ENCODE results near the gene TBC1D32.

Gene TBC1D32

GRCh38 chr6:121330516-121330915 is 3.8 kb downstream of the TBC1D32 start:
- peak overlapping the region; percentile 29 for H2AFZ ChIP-seq (ENCODE audit: low read length)
- DNase-seq (ENCODE audit: low spot score) = no peak
- H3K27ac ChIP-seq (replicated peaks; ENCODE audit: low read length) = no peak overlapping the region
- WGBS, 2 donors (ENCODE audit: extremely low coverage in 2 of 2, insufficient read length in 2 of 2, insufficient replicate concordance in 1 of 2) = no CpG with 5 or more reads among the region's 2 CpGs
- H3K36me3 ChIP-seq (replicated peaks in 1 of 2; ENCODE audit: control insufficient read depth in 2 of 2, insufficient read depth in 2 of 2, low read length in 2 of 2) = peaks cover 0 to 3% of the 10 kb centered on the region in 2 donors
- H2AK5ac ChIP-seq (ENCODE audit: low read depth, low read length) = no peak overlapping the region
- H3K4me1 ChIP-seq (ENCODE audit: control insufficient read depth in 2 of 2, insufficient read depth in 1 of 2, low read depth in 1 of 2, low read length in 2 of 2) = peaks cover 0 to 3% of the 10 kb centered on the region in 2 donors
- no peak overlapping the region for H3K14ac ChIP-seq (ENCODE audit: low read length)
- H3K79me1 ChIP-seq (ENCODE audit: low read depth, low read length) = no peaks in the 10 kb centered on the region
- no peak overlapping the region for H2BK120ac ChIP-seq (ENCODE audit: low read depth, low read length)
- no peaks in the 10 kb centered on the region for H3K9me3 ChIP-seq (replicated peaks in 1 of 2; ENCODE audit: control insufficient read depth in 2 of 2, insufficient read depth in 1 of 2, low read depth in 1 of 2, low read length in 2 of 2)
- no peak overlapping the region for H3K9ac ChIP-seq (ENCODE audit: low read depth, low read length, poor library complexity)
- no peak overlapping the region for H2BK12ac ChIP-seq (ENCODE audit: low read length)
- H2BK5ac ChIP-seq (ENCODE audit: low read length) = no peak overlapping the region
- no peak overlapping the region for H4K8ac ChIP-seq (ENCODE audit: low read depth, low read length)
- no peak overlapping the region for H3K4ac ChIP-seq (ENCODE audit: low read length)
- H3K23ac ChIP-seq (ENCODE audit: low read depth, low read length, poor library complexity) = no peak overlapping the region
- H3K27me3 ChIP-seq (ENCODE audit: control insufficient read depth in 3 of 3, insufficient read depth in 3 of 3, low read depth in 1 of 3, low read length in 3 of 3) = no peaks in the 10 kb centered on the region
- no peak overlapping the region for H3K4me2 ChIP-seq (ENCODE audit: insufficient read depth, low read length, poor library complexity, severe bottlenecking)
- no peak overlapping the region for H2BK15ac ChIP-seq (ENCODE audit: low read length)
- no peak overlapping the region for H3K18ac ChIP-seq (ENCODE audit: low read length)
- no peak overlapping the region for H3K4me3 ChIP-seq (ENCODE audit: low read length in 2 of 2)
- no peak overlapping the region for H4K91ac ChIP-seq (ENCODE audit: low read depth, low read length, poor library complexity)

- H2AK5ac ChIP-seq (ENCODE audit: low read depth, low read length) = no peak overlapping the region
- no peak overlapping the region for H3K18ac ChIP-seq (ENCODE audit: low read length)
- no peak overlapping the region for H2BK12ac ChIP-seq (ENCODE audit: low read length)
- no peak overlapping the region for H3K27ac ChIP-seq (replicated peaks; ENCODE audit: low read length)
- H2AFZ ChIP-seq (ENCODE audit: low read length) = no peak overlapping the region
- H3K4me1 ChIP-seq (ENCODE audit: control insufficient read depth in 2 of 2, insufficient read depth in 1 of 2, low read depth in 1 of 2, low read length in 2 of 2) = no peaks in the 10 kb centered on the region
- H3K27me3 ChIP-seq (ENCODE audit: control insufficient read depth in 3 of 3, insufficient read depth in 3 of 3, low read depth in 1 of 3, low read length in 3 of 3) = no peaks in the 10 kb centered on the region
- no peak overlapping the region for H2BK120ac ChIP-seq (ENCODE audit: low read depth, low read length)
- H3K9me3 ChIP-seq (replicated peaks in 1 of 2; ENCODE audit: control insufficient read depth in 2 of 2, insufficient read depth in 1 of 2, low read depth in 1 of 2, low read length in 2 of 2) = no peaks in the 10 kb centered on the region
- no peak overlapping the region for H4K8ac ChIP-seq (ENCODE audit: low read depth, low read length)
- H3K36me3 ChIP-seq (replicated peaks in 1 of 2; ENCODE audit: control insufficient read depth in 2 of 2, insufficient read depth in 2 of 2, low read length in 2 of 2) = peaks cover 0 to 13% of the 10 kb centered on the region in 2 donors
- H4K91ac ChIP-seq (ENCODE audit: low read depth, low read length, poor library complexity) = no peak overlapping the region
- H3K14ac ChIP-seq (ENCODE audit: low read length) = no peak overlapping the region
- no peak overlapping the region for H2BK5ac ChIP-seq (ENCODE audit: low read length)
- H3K79me1 ChIP-seq (ENCODE audit: low read depth, low read length) = no peaks in the 10 kb centered on the region
- H3K4me3 ChIP-seq (ENCODE audit: low read length in 2 of 2) = no peak overlapping the region
- no peak for DNase-seq (ENCODE audit: low spot score)
- no peak overlapping the region for H3K23ac ChIP-seq (ENCODE audit: low read depth, low read length, poor library complexity)
- H3K4ac ChIP-seq (ENCODE audit: low read length) = no peak overlapping the region
- H3K9ac ChIP-seq (ENCODE audit: low read depth, low read length, poor library complexity) = no peak overlapping the region
- no CpG with 5 or more reads among the region's 4 CpGs for WGBS, 2 donors (ENCODE audit: extremely low coverage in 2 of 2, insufficient read length in 2 of 2, insufficient replicate concordance in 1 of 2)
- H3K4me2 ChIP-seq (ENCODE audit: insufficient read depth, low read length, poor library complexity, severe bottlenecking) = no peak overlapping the region
- no peak overlapping the region for H2BK15ac ChIP-seq (ENCODE audit: low read length)
These were observed 13.0 kb downstream of the TBC1D32 start for GRCh38 chr6:121321282-121321681.

- H3K27ac ChIP-seq (replicated peaks; ENCODE audit: low read length) = no peak overlapping the region
- no peak overlapping the region for H4K8ac ChIP-seq (ENCODE audit: low read depth, low read length)
- no CpG with 5 or more reads among the region's 2 CpGs for WGBS, 2 donors (ENCODE audit: extremely low coverage in 2 of 2, insufficient read length in 2 of 2, insufficient replicate concordance in 1 of 2)
- no peaks in the 10 kb centered on the region for H3K9me3 ChIP-seq (replicated peaks in 1 of 2; ENCODE audit: control insufficient read depth in 2 of 2, insufficient read depth in 1 of 2, low read depth in 1 of 2, low read length in 2 of 2)
- H2AFZ ChIP-seq (ENCODE audit: low read length) = peak overlapping the region; percentile 59
- no peak overlapping the region for H3K4ac ChIP-seq (ENCODE audit: low read length)
- no peak overlapping the region for H4K91ac ChIP-seq (ENCODE audit: low read depth, low read length, poor library complexity)
- H2BK5ac ChIP-seq (ENCODE audit: low read length) = no peak overlapping the region
- no peak overlapping the region for H3K18ac ChIP-seq (ENCODE audit: low read length)
- no peak overlapping the region for H2BK15ac ChIP-seq (ENCODE audit: low read length)
- no peak overlapping the region for H3K9ac ChIP-seq (ENCODE audit: low read depth, low read length, poor library complexity)
- peaks cover 0 to 13% of the 10 kb centered on the region in 2 donors for H3K36me3 ChIP-seq (replicated peaks in 1 of 2; ENCODE audit: control insufficient read depth in 2 of 2, insufficient read depth in 2 of 2, low read length in 2 of 2)
- no peaks in the 10 kb centered on the region for H3K79me1 ChIP-seq (ENCODE audit: low read depth, low read length)
- no peak overlapping the region for H2BK120ac ChIP-seq (ENCODE audit: low read depth, low read length)
- H3K4me3 ChIP-seq (ENCODE audit: low read length in 2 of 2) = no peak overlapping the region
- no peak overlapping the region for H2AK5ac ChIP-seq (ENCODE audit: low read depth, low read length)
- no peak overlapping the region for H2BK12ac ChIP-seq (ENCODE audit: low read length)
- H3K23ac ChIP-seq (ENCODE audit: low read depth, low read length, poor library complexity) = no peak overlapping the region
- no peaks in the 10 kb centered on the region for H3K4me1 ChIP-seq (ENCODE audit: control insufficient read depth in 2 of 2, insufficient read depth in 1 of 2, low read depth in 1 of 2, low read length in 2 of 2)
- H3K27me3 ChIP-seq (ENCODE audit: control insufficient read depth in 3 of 3, insufficient read depth in 3 of 3, low read depth in 1 of 3, low read length in 3 of 3) = no peaks in the 10 kb centered on the region
- DNase-seq (ENCODE audit: low spot score) = no peak
- no peak overlapping the region for H3K4me2 ChIP-seq (ENCODE audit: insufficient read depth, low read length, poor library complexity, severe bottlenecking)
- no peak overlapping the region for H3K14ac ChIP-seq (ENCODE audit: low read length)
These were observed 14.7 kb downstream of the TBC1D32 start for GRCh38 chr6:121319603-121320002.

GRCh38 chr6:121319112-121319553 is 15.1 kb downstream of the TBC1D32 start:
- Histone ChIP-seq H3K4me2 (ENCODE audit: insufficient read depth, low read length, poor library complexity, severe bottlenecking) (peak overlapping the region; percentile 18), H3K4ac (ENCODE audit: low read length) (no peak overlapping the region), H3K79me1 (ENCODE audit: low read depth, low read length) (no peaks in the 10 kb centered on the region), H2BK120ac (ENCODE audit: low read depth, low read length) (no peak overlapping the region), H3K4me1 (ENCODE audit: control insufficient read depth in 2 of 2, insufficient read depth in 1 of 2, low read depth in 1 of 2, low read length in 2 of 2) (no peaks in the 10 kb centered on the region), H3K9ac (ENCODE audit: low read depth, low read length, poor library complexity) (no peak overlapping the region), H2BK15ac (ENCODE audit: low read length) (no peak overlapping the region), H2BK5ac (ENCODE audit: low read length) (no peak overlapping the region), H3K27me3 (ENCODE audit: control insufficient read depth in 3 of 3, insufficient read depth in 3 of 3, low read depth in 1 of 3, low read length in 3 of 3) (no peaks in the 10 kb centered on the region), H4K91ac (ENCODE audit: low read depth, low read length, poor library complexity) (no peak overlapping the region), H3K36me3 (replicated peaks in 1 of 2; ENCODE audit: control insufficient read depth in 2 of 2, insufficient read depth in 2 of 2, low read length in 2 of 2) (peaks cover 0 to 13% of the 10 kb centered on the region in 2 donors), H2BK12ac (ENCODE audit: low read length) (no peak overlapping the region), H3K4me3 (ENCODE audit: low read length in 2 of 2) (no peak overlapping the region), H3K9me3 (replicated peaks in 1 of 2; ENCODE audit: control insufficient read depth in 2 of 2, insufficient read depth in 1 of 2, low read depth in 1 of 2, low read length in 2 of 2) (no peaks in the 10 kb centered on the region), H3K18ac (ENCODE audit: low read length) (no peak overlapping the region), H2AFZ (ENCODE audit: low read length) (peak overlapping the region; percentile 59), H2AK5ac (ENCODE audit: low read depth, low read length) (no peak overlapping the region), H3K23ac (ENCODE audit: low read depth, low read length, poor library complexity) (no peak overlapping the region), H4K8ac (ENCODE audit: low read depth, low read length) (no peak overlapping the region), H3K27ac (replicated peaks; ENCODE audit: low read length) (no peak overlapping the region), H3K14ac (ENCODE audit: low read length) (no peak overlapping the region)
- WGBS, 2 donors (ENCODE audit: extremely low coverage in 2 of 2, insufficient read length in 2 of 2, insufficient replicate concordance in 1 of 2) = no CpG with 5 or more reads among the region's 4 CpGs
- no peak for DNase-seq (ENCODE audit: low spot score)

Data from neuronal stem cell (in vitro differentiated cells).